IMR-90 (cell line): ENCODE results near the gene SRGAP3. TPM values are rescaled to one million over a fixed set of nuclear protein-coding genes. Genes with fewer than 3 reads are reported as not detected.

Experiments
- ATAC-seq: fragments of 200-7000 bp; cut with Tn5 transposase; 2 replicates; pipeline ENCODE4 v1.9.1; 2020; ENCODE audit warnings: low read depth, mild to moderate bottlenecking, moderate library complexity
- BruUV-seq: library from RNA; stranded (reverse); fragments of 400-500 nt; replicated peaks from 2 replicates; lab custom pipeline; 2021; lab: Mats Ljungman, UMichigan
- CTCF ChIA-PET: fragments of 300-600 bp; formaldehyde crosslinking; extraction: SDS; loops from one replicate; lab custom pipeline; 2021; ENCODE audit warnings: antibody characterized with exemption; lab: Yijun Ruan, JAX
- POLR2A ChIA-PET: fragments of 300-600 bp; sonication (Branson Sonifier 250); formaldehyde crosslinking; loops from one replicate; lab custom pipeline; 2022; ENCODE audit warnings: antibody characterized with exemption; ENCODE audit not compliant: unreplicated experiment; lab: Charles Lee
- DNase-seq: peaks from one replicate; pipeline ENCODE4 v3.0.0; 2013
- H2AFZ ChIP-seq: replicated peaks from 2 replicates; pipeline ENCODE3; 2013; ENCODE audit warnings: low read length, mild to moderate bottlenecking; ENCODE audit not compliant: poor library complexity
- H2AK5ac ChIP-seq: 2 replicates; pipeline ENCODE4 v1.6.1; 2013; ENCODE audit warnings: low read depth, low read length, inconsistent platforms
- H2AK9ac ChIP-seq: replicated peaks from 2 replicates; pipeline ENCODE3; 2013; ENCODE audit warnings: mild to moderate bottlenecking, low read depth, low read length, moderate library complexity; ENCODE audit not compliant: poor library complexity
- H2BK120ac ChIP-seq: 2 replicates; pipeline ENCODE4 v1.6.1; 2013; ENCODE audit warnings: low read depth, low read length, inconsistent platforms
- H2BK15ac ChIP-seq: 3 replicates; pipeline ENCODE4 v1.6.1; 2013; ENCODE audit warnings: low read depth, low read length, inconsistent platforms
- H2BK20ac ChIP-seq: 2 replicates; pipeline ENCODE4 v1.6.1; 2013; ENCODE audit warnings: low read depth, mild to moderate bottlenecking, inconsistent platforms, low read length, moderate library complexity
- H2BK5ac ChIP-seq: 2 replicates; pipeline ENCODE4 v1.6.1; 2013; ENCODE audit warnings: mild to moderate bottlenecking, low read depth, low read length, inconsistent platforms; ENCODE audit not compliant: poor library complexity, severe bottlenecking
- H3K14ac ChIP-seq: replicated peaks from 2 replicates; pipeline ENCODE4 v1.6.1; 2013; ENCODE audit warnings: low read depth, low read length, inconsistent platforms
- H3K18ac ChIP-seq: 2 replicates; pipeline ENCODE4 v1.6.1; 2013; ENCODE audit warnings: low read depth, low read length, control low read depth
- H3K23ac ChIP-seq: 2 replicates; pipeline ENCODE4 v1.6.1; 2013; ENCODE audit warnings: low read depth, low read length, inconsistent platforms
- H3K27ac ChIP-seq: 2 replicates; pipeline ENCODE4 v1.5.1; 2013; ENCODE audit warnings: mild to moderate bottlenecking, control low read depth, low read length; ENCODE audit not compliant: insufficient read depth
- H3K27me3 ChIP-seq: 2 replicates; pipeline ENCODE4 v1.6.1; 2013; ENCODE audit warnings: low read length; ENCODE audit not compliant: control insufficient read depth, insufficient read depth
- H3K36me3 ChIP-seq: 2 replicates; pipeline ENCODE4 v1.6.1; 2013; ENCODE audit warnings: low read length, mixed read lengths; ENCODE audit not compliant: control insufficient read depth, insufficient read depth
- H3K4ac ChIP-seq: 2 replicates; pipeline ENCODE4 v1.6.1; 2013; ENCODE audit warnings: low read depth, low read length, inconsistent platforms
- H3K4me1 ChIP-seq: 2 replicates; pipeline ENCODE4 v1.6.1; 2013; ENCODE audit warnings: low read length, mixed read lengths; ENCODE audit not compliant: control insufficient read depth, insufficient read depth
- H3K4me2 ChIP-seq: 2 replicates; pipeline ENCODE4 v1.6.1; 2013; ENCODE audit warnings: low read depth, mild to moderate bottlenecking, control low read depth, low read length, moderate library complexity
- H3K4me3 ChIP-seq: 2 replicates; pipeline ENCODE4 v1.5.1; 2013; ENCODE audit warnings: low read depth, mild to moderate bottlenecking, control low read depth, low read length, moderate library complexity; ENCODE audit not compliant: insufficient read depth
- H3K56ac ChIP-seq: 2 replicates; pipeline ENCODE4 v1.6.1; 2013; ENCODE audit warnings: low read length, inconsistent platforms; ENCODE audit not compliant: insufficient read depth; ENCODE audit errors: extremely low read depth
- H3K79me1 ChIP-seq, 2 experiments: 2 replicates each; pipeline ENCODE4 v1.6.1; 2013; ENCODE audit warnings: low read length in 2 of 2, inconsistent platforms in 1 of 2, low read depth in 1 of 2
- H3K9ac ChIP-seq: 2 replicates; pipeline ENCODE4 v1.6.1; 2013; ENCODE audit warnings: low read depth, low read length, control low read depth
- H3K9me1 ChIP-seq: 2 replicates; pipeline ENCODE4 v1.6.1; 2013; ENCODE audit warnings: low read length, inconsistent platforms; ENCODE audit not compliant: insufficient read depth
- H3K9me3 ChIP-seq: 2 replicates; pipeline ENCODE4 v1.6.1; 2013; ENCODE audit warnings: low read length; ENCODE audit not compliant: control insufficient read depth, insufficient read depth
- H4K20me1 ChIP-seq: 2 replicates; pipeline ENCODE4 v1.6.1; 2013; ENCODE audit warnings: low read length, inconsistent platforms; ENCODE audit not compliant: insufficient read depth
- H4K5ac ChIP-seq: 2 replicates; pipeline ENCODE4 v1.6.1; 2013; ENCODE audit warnings: mild to moderate bottlenecking, low read depth, low read length, control low read depth
- H4K8ac ChIP-seq, 2 experiments: 2 replicates each; pipeline ENCODE4 v1.6.1; 2013; ENCODE audit warnings: low read depth in 2 of 2, low read length in 2 of 2, control low read depth in 1 of 2, inconsistent platforms in 1 of 2
- H4K91ac ChIP-seq: 2 replicates; pipeline ENCODE4 v1.6.1; 2013; ENCODE audit warnings: low read depth, low read length, inconsistent platforms; ENCODE audit not compliant: insufficient read depth
- BHLHE40 ChIP-seq: fragments of 150-350 bp; IDR thresholded peaks from 2 replicates; pipeline ENCODE4 v1.6.1; 2016; ENCODE audit warnings: mild to moderate bottlenecking, low read depth, low read length
- CEBPB ChIP-seq: IDR thresholded peaks from 2 replicates; pipeline ENCODE4 v1.6.1; 2012; ENCODE audit warnings: low read depth, low read length, improper control_type of control experiment
- CHD1 ChIP-seq: IDR thresholded peaks from 2 replicates; pipeline ENCODE4 v1.6.1; 2012; ENCODE audit warnings: low read depth, low read length, improper control_type of control experiment
- FOS ChIP-seq: fragments of 150-350 bp; IDR thresholded peaks from 2 replicates; pipeline ENCODE4 v1.6.1; 2016; ENCODE audit warnings: low read depth, low read length
- MAFK ChIP-seq: IDR thresholded peaks from 2 replicates; pipeline ENCODE4 v1.6.1; 2012; ENCODE audit warnings: low read depth, low read length, improper control_type of control experiment
- MAZ ChIP-seq: IDR thresholded peaks from 2 replicates; pipeline ENCODE4 v1.6.1; 2012; ENCODE audit warnings: low read depth, mild to moderate bottlenecking, low read length, improper control_type of control experiment, moderate library complexity, borderline replicate concordance
- MXI1 ChIP-seq: IDR thresholded peaks from 2 replicates; pipeline ENCODE4 v1.6.1; 2012; ENCODE audit warnings: low read depth, mild to moderate bottlenecking, low read length, moderate library complexity, borderline replicate concordance
- NFE2L2 ChIP-seq: fragments of 150-350 bp; IDR thresholded peaks from 2 replicates; pipeline ENCODE4 v1.6.1; 2016; ENCODE audit warnings: low read depth, mild to moderate bottlenecking, low read length
- POLR2A ChIP-seq: IDR thresholded peaks from 2 replicates; pipeline ENCODE4 v1.6.1; 2012; ENCODE audit warnings: mild to moderate bottlenecking, low read depth, low read length
- RAD21 ChIP-seq: IDR thresholded peaks from 2 replicates; pipeline ENCODE4 v1.6.1; 2012; ENCODE audit warnings: low read length, improper control_type of control experiment
- RCOR1 ChIP-seq: IDR thresholded peaks from 2 replicates; pipeline ENCODE4 v1.6.1; 2012; ENCODE audit warnings: mild to moderate bottlenecking, low read length, improper control_type of control experiment; ENCODE audit not compliant: insufficient replicate concordance
- RFX5 ChIP-seq: IDR thresholded peaks from 2 replicates; pipeline ENCODE4 v1.8.0; 2012; ENCODE audit warnings: low read depth, mild to moderate bottlenecking, low read length, moderate library complexity
- SMC3 ChIP-seq: fragments of 150-350 bp; IDR thresholded peaks from 2 replicates; pipeline ENCODE4 v1.6.1; 2016; ENCODE audit warnings: low read depth, mild to moderate bottlenecking, antibody characterized with exemption, low read length, moderate library complexity
- WGBS, 2 experiments: methylation state at CpG; one replicate each; pipeline versions ENCODE4 v1.1.5 to v1.1.7; 2013; ENCODE audit warnings: missing lambda C conversion rate in 2 of 2; ENCODE audit not compliant: insufficient read length in 1 of 2; ENCODE audit errors: extremely low coverage in 2 of 2; 5-methylcytosine and 5-hydroxymethylcytosine counted together
- dilution Hi-C: fragments of 300-500 bp; cut with HindIII; formaldehyde crosslinking; loops from one replicate; pipeline ENCODE4 v1.14.3; 2018; ENCODE audit warnings: low sequenced_read_pairs; ENCODE audit not compliant: unreplicated experiment
- in situ Hi-C: fragments of 300-500 bp; cut with MboI; formaldehyde crosslinking; loops from 3 replicates; pipeline ENCODE4 v1.14.3; 2019; ENCODE audit warnings: low sequenced_read_pairs, inconsistent platforms, mixed read lengths
- intact Hi-C: fragments of 100-400 bp; cut with micrococcal nuclease; formaldehyde crosslinking; loops from 2 replicates; pipeline ENCODE4 v1.10.0; 2022
- polyA plus RNA-seq, 3 experiments: library from polyadenylated mRNA; depleted of rRNA; stranded (reverse); fragments of >200 nt; gene quantifications; 2 replicates each; pipeline ENCODE4 v1.2.3, GENCODE V29; 2012; ENCODE audit warnings: low replicate concordance in 1 of 3
- total RNA-seq: library from RNA; depleted of rRNA; stranded (reverse); fragments of >200 nt; gene quantifications from 2 replicates; pipeline ENCODE4 v1.2.3, GENCODE V29; 2012
- TF ChIP-seq, protein P1 (sequence below): fragments of 150-350 bp; IDR thresholded peaks from 2 replicates; pipeline ENCODE4 v1.6.1; 2016; ENCODE audit warnings: low read depth, mild to moderate bottlenecking, low read length, moderate library complexity, borderline replicate concordance
- TF ChIP-seq, protein P2 (sequence below): conservative IDR thresholded peaks from 2 replicates; pipeline ENCODE4 v1.5.1; 2012; ENCODE audit warnings: mild to moderate bottlenecking, low read depth, low read length, improper control_type of control experiment
- TF ChIP-seq, protein P3 (sequence below): fragments of 150-350 bp; IDR thresholded peaks from 2 replicates; pipeline ENCODE4 v1.6.1; 2017; ENCODE audit warnings: mild to moderate bottlenecking, antibody characterized with exemption, low read length, low read depth

Gene SRGAP3
- total and polyA plus RNA-seq, 2 of the 4 experiments (the other 2 are of a cell fraction) = 0.68 to 1.4 TPM

DNA sequence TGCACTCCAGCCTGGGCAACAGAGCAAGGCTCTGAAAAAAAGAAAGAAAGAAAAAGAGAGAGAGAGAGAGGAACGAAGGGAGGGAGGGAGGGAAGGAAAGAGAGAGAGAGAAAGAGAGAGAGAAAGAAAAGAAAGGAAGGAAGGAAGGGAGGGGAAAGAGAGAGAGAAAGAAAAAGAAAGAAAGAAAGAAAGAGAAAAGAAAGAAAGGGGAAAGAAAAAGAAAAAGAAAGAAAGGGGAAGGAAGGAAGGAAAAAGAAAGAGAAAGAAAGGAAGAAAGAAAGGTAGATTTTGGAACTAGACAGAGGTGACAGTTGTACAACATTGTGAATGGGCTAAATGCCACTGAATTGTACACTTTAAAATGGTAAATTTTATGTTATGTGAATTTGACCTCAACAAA is 5.3 kb upstream of the SRGAP3 start:
- ATAC-seq (no peak), DNase-seq (no peak)
- WGBS, 2 experiments = 38% methylated on average over 1 of the region's 1 CpG; no CpG with 5 or more reads in 1 of the 2 experiments
- dilution Hi-C loops = no loop called here
- no peak overlapping the region for H3K4ac ChIP-seq
- in situ Hi-C loops = no loop called here
- H3K27me3 ChIP-seq = no peaks in the 10 kb centered on the region
- H4K5ac ChIP-seq = no peak overlapping the region
- H3K4me1 ChIP-seq = no peaks in the 10 kb centered on the region
- H2AK9ac ChIP-seq = no peak overlapping the region
- TF ChIP-seq RFX5 (no peak), NFE2L2 (no peak), CEBPB (no peak), BHLHE40 (no peak), RCOR1 (no peak), POLR2A (no peak), MXI1 (no peak), MAZ (no peak), RAD21 (no peak), MAFK (no peak), CHD1 (no peak), FOS (no peak), SMC3 (no peak)
- TF ChIP-seq, protein P1, sequence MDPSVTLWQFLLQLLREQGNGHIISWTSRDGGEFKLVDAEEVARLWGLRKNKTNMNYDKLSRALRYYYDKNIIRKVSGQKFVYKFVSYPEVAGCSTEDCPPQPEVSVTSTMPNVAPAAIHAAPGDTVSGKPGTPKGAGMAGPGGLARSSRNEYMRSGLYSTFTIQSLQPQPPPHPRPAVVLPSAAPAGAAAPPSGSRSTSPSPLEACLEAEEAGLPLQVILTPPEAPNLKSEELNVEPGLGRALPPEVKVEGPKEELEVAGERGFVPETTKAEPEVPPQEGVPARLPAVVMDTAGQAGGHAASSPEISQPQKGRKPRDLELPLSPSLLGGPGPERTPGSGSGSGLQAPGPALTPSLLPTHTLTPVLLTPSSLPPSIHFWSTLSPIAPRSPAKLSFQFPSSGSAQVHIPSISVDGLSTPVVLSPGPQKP = no peak
- TF ChIP-seq, protein P2, sequence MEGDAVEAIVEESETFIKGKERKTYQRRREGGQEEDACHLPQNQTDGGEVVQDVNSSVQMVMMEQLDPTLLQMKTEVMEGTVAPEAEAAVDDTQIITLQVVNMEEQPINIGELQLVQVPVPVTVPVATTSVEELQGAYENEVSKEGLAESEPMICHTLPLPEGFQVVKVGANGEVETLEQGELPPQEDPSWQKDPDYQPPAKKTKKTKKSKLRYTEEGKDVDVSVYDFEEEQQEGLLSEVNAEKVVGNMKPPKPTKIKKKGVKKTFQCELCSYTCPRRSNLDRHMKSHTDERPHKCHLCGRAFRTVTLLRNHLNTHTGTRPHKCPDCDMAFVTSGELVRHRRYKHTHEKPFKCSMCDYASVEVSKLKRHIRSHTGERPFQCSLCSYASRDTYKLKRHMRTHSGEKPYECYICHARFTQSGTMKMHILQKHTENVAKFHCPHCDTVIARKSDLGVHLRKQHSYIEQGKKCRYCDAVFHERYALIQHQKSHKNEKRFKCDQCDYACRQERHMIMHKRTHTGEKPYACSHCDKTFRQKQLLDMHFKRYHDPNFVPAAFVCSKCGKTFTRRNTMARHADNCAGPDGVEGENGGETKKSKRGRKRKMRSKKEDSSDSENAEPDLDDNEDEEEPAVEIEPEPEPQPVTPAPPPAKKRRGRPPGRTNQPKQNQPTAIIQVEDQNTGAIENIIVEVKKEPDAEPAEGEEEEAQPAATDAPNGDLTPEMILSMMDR = no peak
- TF ChIP-seq, protein P3, sequence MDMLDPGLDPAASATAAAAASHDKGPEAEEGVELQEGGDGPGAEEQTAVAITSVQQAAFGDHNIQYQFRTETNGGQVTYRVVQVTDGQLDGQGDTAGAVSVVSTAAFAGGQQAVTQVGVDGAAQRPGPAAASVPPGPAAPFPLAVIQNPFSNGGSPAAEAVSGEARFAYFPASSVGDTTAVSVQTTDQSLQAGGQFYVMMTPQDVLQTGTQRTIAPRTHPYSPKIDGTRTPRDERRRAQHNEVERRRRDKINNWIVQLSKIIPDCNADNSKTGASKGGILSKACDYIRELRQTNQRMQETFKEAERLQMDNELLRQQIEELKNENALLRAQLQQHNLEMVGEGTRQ = no peak
- H3K56ac ChIP-seq = no peak overlapping the region
- H2BK20ac ChIP-seq = no peak overlapping the region
- POLR2A ChIA-PET = no interaction called here
- H4K8ac ChIP-seq = no peak overlapping the region
- no peak overlapping the region for H3K9ac ChIP-seq
- H3K4me3 ChIP-seq = no peak overlapping the region
- no peak overlapping the region for H3K27ac ChIP-seq
- intact Hi-C loops = no loop called here
- no peak overlapping the region for H4K91ac ChIP-seq
- H3K36me3 ChIP-seq = no peaks in the 10 kb centered on the region
- H3K14ac ChIP-seq = no peak overlapping the region
- CTCF ChIA-PET = no interaction called here
- H3K9me3 ChIP-seq = no peaks in the 10 kb centered on the region
- H2BK120ac ChIP-seq = no peak overlapping the region
- no peak overlapping the region for H3K18ac ChIP-seq
- H2AFZ ChIP-seq = no peak overlapping the region
- H3K79me1 ChIP-seq = no peaks in the 10 kb centered on the region
- H3K9me1 ChIP-seq = no peaks in the 10 kb centered on the region
- no peak overlapping the region for H3K4me2 ChIP-seq
- H2BK15ac ChIP-seq = no peak overlapping the region
- BruUV-seq = no TSS peak
- no peak overlapping the region for H3K23ac ChIP-seq
- no peak overlapping the region for H2AK5ac ChIP-seq
- no peak overlapping the region for H2BK5ac ChIP-seq
- H4K20me1 ChIP-seq = no peaks in the 10 kb centered on the region
